ENCODE results near the gene ZNRF1. TPM values are rescaled to one million over a fixed set of nuclear protein-coding genes. Genes with fewer than 3 reads are reported as not detected.

ZNRF1 gene
- total RNA-seq, 1 experiment from 2014 or later, result 48.2 TPM

GRCh38 chr16:74999609-75000480, 1.0 kb downstream of the ZNRF1 start:
- peak overlapping the region; percentile 90 for H3K4me2 ChIP-seq (ENCODE audit: low read length)
- intact Hi-C loops (cut with micrococcal nuclease), result no loop called here
- ATAC-seq, result peak; percentile 16; the same call in 1 of the 2 replicates
- no peak overlapping the region for H2AFZ ChIP-seq (ENCODE audit: low read depth, low read length, poor library complexity, severe bottlenecking)
- peaks cover 54% of the 10 kb centered on the region for H3K79me2 ChIP-seq (ENCODE audit: insufficient read depth, low read length)
- peak overlapping the region; percentile 79 for H3K9ac ChIP-seq (ENCODE audit: low read length)
- ChIA-PET POLR2A (interaction anchor here (2.0 kb wide), 1 partner anchor 111 kb away, joined by 19 read pairs; no protein-coding TSS in a partner anchor), RAD21 (ENCODE audit: low non-redundant PET in 1 of 2, low total read pairs in 2 of 2, uncharacterized antibody in 2 of 2, unreplicated experiment in 2 of 2) (interaction anchor here in 1 of 2 experiments (1.8 kb wide), 1 partner anchor 112 kb away, joined by 10 read pairs; no protein-coding TSS in a partner anchor), CTCF (interaction anchor here (0.5 to 3.1 kb wide), 2 partner anchors 29 to 110 kb away, joined by 6 to 116 read pairs; no protein-coding TSS in a partner anchor)
- no TSS peak for BruUV-seq (replicated peaks)
- DNase-seq (ENCODE audit: low read depth, low spot score), result no peak
- H3K4me3 ChIP-seq (replicated peaks in 1 of 2; ENCODE audit: low read depth in 1 of 2, low read length in 2 of 2), result peak overlapping the region; percentile 70 to 71
- H3K4me1 ChIP-seq (ENCODE audit: control insufficient read depth in 1 of 2, insufficient read depth in 2 of 2, low read length in 2 of 2), result peaks cover 34 to 59% of the 10 kb centered on the region in 2 experiments
- no peaks in the 10 kb centered on the region for H3K9me3 ChIP-seq (ENCODE audit: control insufficient read depth in 1 of 2, insufficient read depth in 1 of 2, low read depth in 1 of 2, low read length in 2 of 2)
- H3K27ac ChIP-seq (ENCODE audit: low read depth, low read length), result peak overlapping the region; percentile 81
- no peaks in the 10 kb centered on the region for H3K27me3 ChIP-seq (ENCODE audit: insufficient read depth, low read length)
- no peak for TF ChIP-seq EZH2phosphoT487 (IDR thresholded peaks at IDR 0.05; ENCODE audit: borderline replicate concordance)
- TF ChIP-seq RAD21 (IDR thresholded peaks at IDR 0.05; ENCODE audit: low read depth), result no peak
- no peak for TF ChIP-seq ATF3 (IDR thresholded peaks at IDR 0.05)
- TF ChIP-seq SRF (IDR thresholded peaks at IDR 0.05; ENCODE audit: low read depth), result no peak
- no peak for TF ChIP-seq ZFX (IDR thresholded peaks at IDR 0.05)
- TF ChIP-seq EGR1 (IDR thresholded peaks at IDR 0.05; ENCODE audit: low read depth), result no peak
- TF ChIP-seq CBX3 (IDR thresholded peaks at IDR 0.05; ENCODE audit: low read depth), result no peak
- TF ChIP-seq JUND (IDR thresholded peaks at IDR 0.05), result no peak
- TF ChIP-seq ZBTB33 (IDR thresholded peaks at IDR 0.05; ENCODE audit: extremely low read depth, insufficient replicate concordance, low read length), result no peak
- TF ChIP-seq, protein P1, sequence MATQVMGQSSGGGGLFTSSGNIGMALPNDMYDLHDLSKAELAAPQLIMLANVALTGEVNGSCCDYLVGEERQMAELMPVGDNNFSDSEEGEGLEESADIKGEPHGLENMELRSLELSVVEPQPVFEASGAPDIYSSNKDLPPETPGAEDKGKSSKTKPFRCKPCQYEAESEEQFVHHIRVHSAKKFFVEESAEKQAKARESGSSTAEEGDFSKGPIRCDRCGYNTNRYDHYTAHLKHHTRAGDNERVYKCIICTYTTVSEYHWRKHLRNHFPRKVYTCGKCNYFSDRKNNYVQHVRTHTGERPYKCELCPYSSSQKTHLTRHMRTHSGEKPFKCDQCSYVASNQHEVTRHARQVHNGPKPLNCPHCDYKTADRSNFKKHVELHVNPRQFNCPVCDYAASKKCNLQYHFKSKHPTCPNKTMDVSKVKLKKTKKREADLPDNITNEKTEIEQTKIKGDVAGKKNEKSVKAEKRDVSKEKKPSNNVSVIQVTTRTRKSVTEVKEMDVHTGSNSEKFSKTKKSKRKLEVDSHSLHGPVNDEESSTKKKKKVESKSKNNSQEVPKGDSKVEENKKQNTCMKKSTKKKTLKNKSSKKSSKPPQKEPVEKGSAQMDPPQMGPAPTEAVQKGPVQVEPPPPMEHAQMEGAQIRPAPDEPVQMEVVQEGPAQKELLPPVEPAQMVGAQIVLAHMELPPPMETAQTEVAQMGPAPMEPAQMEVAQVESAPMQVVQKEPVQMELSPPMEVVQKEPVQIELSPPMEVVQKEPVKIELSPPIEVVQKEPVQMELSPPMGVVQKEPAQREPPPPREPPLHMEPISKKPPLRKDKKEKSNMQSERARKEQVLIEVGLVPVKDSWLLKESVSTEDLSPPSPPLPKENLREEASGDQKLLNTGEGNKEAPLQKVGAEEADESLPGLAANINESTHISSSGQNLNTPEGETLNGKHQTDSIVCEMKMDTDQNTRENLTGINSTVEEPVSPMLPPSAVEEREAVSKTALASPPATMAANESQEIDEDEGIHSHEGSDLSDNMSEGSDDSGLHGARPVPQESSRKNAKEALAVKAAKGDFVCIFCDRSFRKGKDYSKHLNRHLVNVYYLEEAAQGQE (IDR thresholded peaks at IDR 0.05; ENCODE audit: low read depth), result no peak
- no peak for TF ChIP-seq FOSL1 (IDR thresholded peaks at IDR 0.05; ENCODE audit: low read depth)
- TF ChIP-seq, protein P2, sequence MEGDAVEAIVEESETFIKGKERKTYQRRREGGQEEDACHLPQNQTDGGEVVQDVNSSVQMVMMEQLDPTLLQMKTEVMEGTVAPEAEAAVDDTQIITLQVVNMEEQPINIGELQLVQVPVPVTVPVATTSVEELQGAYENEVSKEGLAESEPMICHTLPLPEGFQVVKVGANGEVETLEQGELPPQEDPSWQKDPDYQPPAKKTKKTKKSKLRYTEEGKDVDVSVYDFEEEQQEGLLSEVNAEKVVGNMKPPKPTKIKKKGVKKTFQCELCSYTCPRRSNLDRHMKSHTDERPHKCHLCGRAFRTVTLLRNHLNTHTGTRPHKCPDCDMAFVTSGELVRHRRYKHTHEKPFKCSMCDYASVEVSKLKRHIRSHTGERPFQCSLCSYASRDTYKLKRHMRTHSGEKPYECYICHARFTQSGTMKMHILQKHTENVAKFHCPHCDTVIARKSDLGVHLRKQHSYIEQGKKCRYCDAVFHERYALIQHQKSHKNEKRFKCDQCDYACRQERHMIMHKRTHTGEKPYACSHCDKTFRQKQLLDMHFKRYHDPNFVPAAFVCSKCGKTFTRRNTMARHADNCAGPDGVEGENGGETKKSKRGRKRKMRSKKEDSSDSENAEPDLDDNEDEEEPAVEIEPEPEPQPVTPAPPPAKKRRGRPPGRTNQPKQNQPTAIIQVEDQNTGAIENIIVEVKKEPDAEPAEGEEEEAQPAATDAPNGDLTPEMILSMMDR (IDR thresholded peaks at IDR 0.05 in 2 of 3, conservative IDR thresholded peaks at IDR 0.05 in 1 of 3; ENCODE audit: borderline replicate concordance in 1 of 3, insufficient read depth in 1 of 3, low read depth in 2 of 3, low read length in 2 of 3), result no peak
- TF ChIP-seq POLR2AphosphoS5 (IDR thresholded peaks at IDR 0.05; ENCODE audit: low read depth, low read length), result no peak
- TF ChIP-seq EZH2 (IDR thresholded peaks at IDR 0.05), result no peak
- no peak for TF ChIP-seq YY1 (IDR thresholded peaks at IDR 0.05; ENCODE audit: extremely low read depth, insufficient replicate concordance, low read depth, low read length)
- TF ChIP-seq CEBPB (IDR thresholded peaks at IDR 0.05; ENCODE audit: low read depth), result no peak
- TF ChIP-seq POLR2A (IDR thresholded peaks at IDR 0.05; ENCODE audit: borderline replicate concordance, extremely low read depth, insufficient read depth, insufficient read length), result no peak
- TF ChIP-seq SIN3A (IDR thresholded peaks at IDR 0.05; ENCODE audit: low read depth), result no peak
- TF ChIP-seq ELF1 (IDR thresholded peaks at IDR 0.05; ENCODE audit: borderline replicate concordance, low read depth), result no peak
- H3K9me2 ChIP-seq (ENCODE audit: insufficient read depth), result no peaks in the 10 kb centered on the region
- no peaks in the 10 kb centered on the region for H3K36me3 ChIP-seq (ENCODE audit: control insufficient read depth in 1 of 2, insufficient read depth in 2 of 2, low read length in 2 of 2)
- peaks cover 4% of the 10 kb centered on the region; the same call in 1 of the 2 replicates for H4K20me1 ChIP-seq (ENCODE audit: insufficient read depth)
